Left ventricle myocardium inferior (tissue), 1 donor: Measurements from ENCODE around the gene PID1. TPM values are rescaled to one million over a fixed set of nuclear protein-coding genes. Genes with fewer than 3 reads are reported as not detected.

Experiments used
- DNase-seq: peaks from one replicate; pipeline ENCODE4 v3.0.0-alpha.2; 2020
- H3K27ac ChIP-seq: fragments of 200-600 bp; replicated peaks from 2 replicates; pipeline ENCODE4 v1.8.0; 2021
- H3K27me3 ChIP-seq: fragments of 200-600 bp; 2 replicates; pipeline ENCODE4 v1.8.0; 2021; ENCODE audit warnings: low read depth
- H3K36me3 ChIP-seq: fragments of 200-600 bp; 2 replicates; pipeline ENCODE4 v1.8.0; 2021
- H3K4me1 ChIP-seq: fragments of 200-600 bp; 2 replicates; pipeline ENCODE4 v1.8.0; 2021
- H3K4me3 ChIP-seq: fragments of 200-600 bp; 2 replicates; pipeline ENCODE4 v1.8.0; 2021; ENCODE audit warnings: mild to moderate bottlenecking, moderate library complexity
- H3K9me3 ChIP-seq: fragments of 200-600 bp; replicated peaks from 2 replicates; pipeline ENCODE4 v1.8.0; 2021
- intact Hi-C: fragments of 100-400 bp; cut with micrococcal nuclease; formaldehyde crosslinking; loops from one replicate; pipeline ENCODE4 v1.11.0; 2022
- total RNA-seq: library from RNA; stranded (reverse); fragmentation: NEBNext Ultra II Directional; extraction: Animal tissue kit (Norgen Biotek cat#: 25700); gene quantifications from one replicate; pipeline ENCODE4 v1.2.1, GENCODE V29; 2021
- TF ChIP-seq, protein P1 (sequence below): fragments of 200-600 bp; IDR thresholded peaks from 2 replicates; pipeline ENCODE4 v1.8.0; 2021; ENCODE audit warnings: antibody characterized with exemption, mild to moderate bottlenecking, borderline replicate concordance
- donor health status: DM: no; HTN: yes; CAD: no; lungs with severe emphysema.

PID1 gene
- total RNA-seq, 1 donor from 2014 or later, result 7.8 TPM

DNA sequence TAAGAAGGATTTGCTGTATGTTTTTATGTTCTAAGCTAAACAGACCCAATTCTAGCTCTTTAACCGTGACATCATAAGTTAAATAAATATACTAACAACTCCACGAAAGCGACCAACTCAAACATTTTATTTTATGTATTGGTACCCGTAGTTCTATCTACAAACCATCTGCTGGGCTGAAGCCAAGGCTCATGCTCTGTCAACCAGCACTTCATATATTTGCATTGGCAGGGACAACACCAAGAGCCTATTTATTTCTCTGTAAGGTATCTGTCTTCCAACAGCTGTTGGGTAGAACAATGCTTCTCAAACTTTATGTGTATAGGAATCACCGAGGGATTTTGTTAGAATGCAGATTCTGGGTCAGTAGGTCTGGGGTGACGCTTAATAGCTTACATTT lies 64.5 kb downstream of the PID1 start:
- TF ChIP-seq, protein P1, sequence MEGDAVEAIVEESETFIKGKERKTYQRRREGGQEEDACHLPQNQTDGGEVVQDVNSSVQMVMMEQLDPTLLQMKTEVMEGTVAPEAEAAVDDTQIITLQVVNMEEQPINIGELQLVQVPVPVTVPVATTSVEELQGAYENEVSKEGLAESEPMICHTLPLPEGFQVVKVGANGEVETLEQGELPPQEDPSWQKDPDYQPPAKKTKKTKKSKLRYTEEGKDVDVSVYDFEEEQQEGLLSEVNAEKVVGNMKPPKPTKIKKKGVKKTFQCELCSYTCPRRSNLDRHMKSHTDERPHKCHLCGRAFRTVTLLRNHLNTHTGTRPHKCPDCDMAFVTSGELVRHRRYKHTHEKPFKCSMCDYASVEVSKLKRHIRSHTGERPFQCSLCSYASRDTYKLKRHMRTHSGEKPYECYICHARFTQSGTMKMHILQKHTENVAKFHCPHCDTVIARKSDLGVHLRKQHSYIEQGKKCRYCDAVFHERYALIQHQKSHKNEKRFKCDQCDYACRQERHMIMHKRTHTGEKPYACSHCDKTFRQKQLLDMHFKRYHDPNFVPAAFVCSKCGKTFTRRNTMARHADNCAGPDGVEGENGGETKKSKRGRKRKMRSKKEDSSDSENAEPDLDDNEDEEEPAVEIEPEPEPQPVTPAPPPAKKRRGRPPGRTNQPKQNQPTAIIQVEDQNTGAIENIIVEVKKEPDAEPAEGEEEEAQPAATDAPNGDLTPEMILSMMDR, result no peak
- DNase-seq, result no peak
- Histone ChIP-seq H3K36me3 (peaks cover 3% of the 10 kb centered on the region), H3K4me3 (no peak overlapping the region), H3K4me1 (no peaks in the 10 kb centered on the region), H3K27ac (no peak overlapping the region), H3K27me3 (no peaks in the 10 kb centered on the region), H3K9me3 (peaks cover 6% of the 10 kb centered on the region)
- intact Hi-C loops, result no loop called here

- H3K4me1 ChIP-seq, result no peaks in the 10 kb centered on the region
- no peak overlapping the region for H3K4me3 ChIP-seq
- intact Hi-C loops, result no loop called here
- H3K27me3 ChIP-seq, result no peaks in the 10 kb centered on the region
- TF ChIP-seq, protein P1, result no peak
- DNase-seq, result no peak
- H3K9me3 ChIP-seq, result peaks cover 6% of the 10 kb centered on the region
- H3K36me3 ChIP-seq, result peaks cover 3% of the 10 kb centered on the region
- no peak overlapping the region for H3K27ac ChIP-seq
Measured at GRCh38 chr2:229205704-229206103, 65.4 kb downstream of the PID1 start.

DNA sequence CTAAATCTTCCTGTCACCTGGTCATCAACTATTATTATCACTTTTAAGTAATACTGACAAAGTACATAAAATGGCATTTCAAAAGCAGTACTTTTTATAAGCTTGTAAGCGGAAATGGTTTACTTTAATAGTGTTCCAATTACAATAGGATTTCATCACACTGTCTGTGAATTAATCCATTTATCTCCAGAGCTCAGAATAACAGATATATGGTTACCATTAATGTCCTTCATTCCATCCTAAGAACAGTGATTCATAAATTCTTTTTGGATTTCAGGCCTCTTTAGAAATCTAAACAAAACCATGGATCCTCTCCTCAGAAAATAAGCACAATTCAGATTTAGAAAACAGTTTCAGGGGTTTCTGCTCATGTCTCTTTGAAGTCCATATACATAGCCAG lies 68.4 kb downstream of the PID1 start:
- no peaks in the 10 kb centered on the region for H3K27me3 ChIP-seq
- H3K27ac ChIP-seq, result no peak overlapping the region
- no peaks in the 10 kb centered on the region for H3K4me1 ChIP-seq
- H3K36me3 ChIP-seq, result no peaks in the 10 kb centered on the region
- intact Hi-C loops, result no loop called here
- DNase-seq, result no peak
- H3K9me3 ChIP-seq, result no peaks in the 10 kb centered on the region
- TF ChIP-seq, protein P1, result no peak
- no peak overlapping the region for H3K4me3 ChIP-seq

- Histone ChIP-seq H3K4me1 (no peaks in the 10 kb centered on the region), H3K9me3 (no peaks in the 10 kb centered on the region), H3K4me3 (no peak overlapping the region), H3K27ac (no peak overlapping the region), H3K36me3 (no peaks in the 10 kb centered on the region), H3K27me3 (no peaks in the 10 kb centered on the region)
- intact Hi-C loops, result no loop called here
- TF ChIP-seq, protein P1, result no peak
- no peak for DNase-seq
Measured at GRCh38 chr2:229201521-229201920, 69.6 kb downstream of the PID1 start.

- DNase-seq, result no peak
- no peak overlapping the region for H3K27ac ChIP-seq
- TF ChIP-seq, protein P1, result no peak
- H3K4me1 ChIP-seq, result no peaks in the 10 kb centered on the region
- intact Hi-C loops, result no loop called here
- H3K4me3 ChIP-seq, result no peak overlapping the region
- H3K27me3 ChIP-seq, result no peaks in the 10 kb centered on the region
- H3K36me3 ChIP-seq, result no peaks in the 10 kb centered on the region
- H3K9me3 ChIP-seq, result no peaks in the 10 kb centered on the region
Measured at GRCh38 chr2:229199267-229199666, 71.8 kb downstream of the PID1 start.

DNA sequence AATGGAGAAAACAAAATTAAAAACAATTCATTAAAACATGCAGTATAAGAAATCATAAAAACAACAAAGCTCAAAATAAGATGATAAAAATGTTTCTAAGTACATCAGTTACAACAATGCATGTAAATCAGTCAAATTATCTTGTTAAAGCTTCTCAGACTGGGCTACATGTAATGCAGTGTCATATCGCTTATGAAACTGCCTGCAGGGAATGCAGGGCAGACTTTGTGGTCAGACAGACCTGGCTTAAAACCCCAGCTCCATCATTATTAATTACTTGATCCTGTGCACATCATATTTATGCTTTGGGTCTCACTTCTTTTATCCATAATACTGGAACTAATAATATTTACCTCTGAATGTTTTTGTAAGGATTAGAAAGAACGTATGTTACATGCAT lies 74.6 kb downstream of the PID1 start:
- H3K4me1 ChIP-seq, result no peaks in the 10 kb centered on the region
- H3K4me3 ChIP-seq, result no peak overlapping the region
- intact Hi-C loops, result no loop called here
- DNase-seq, result no peak
- no peak overlapping the region for H3K27ac ChIP-seq
- H3K9me3 ChIP-seq, result no peaks in the 10 kb centered on the region
- no peaks in the 10 kb centered on the region for H3K27me3 ChIP-seq
- TF ChIP-seq, protein P1, result no peak
- no peaks in the 10 kb centered on the region for H3K36me3 ChIP-seq
